GM18526 (cell line): ENCODE results near the gene CDADC1.

Source experiments
- POLR2A ChIP-seq: IDR thresholded peaks from 3 replicates; pipeline ENCODE4 v1.6.1; 2011; ENCODE audit not compliant: insufficient read length; ENCODE audit errors: extremely low read depth

Gene CDADC1

DNA sequence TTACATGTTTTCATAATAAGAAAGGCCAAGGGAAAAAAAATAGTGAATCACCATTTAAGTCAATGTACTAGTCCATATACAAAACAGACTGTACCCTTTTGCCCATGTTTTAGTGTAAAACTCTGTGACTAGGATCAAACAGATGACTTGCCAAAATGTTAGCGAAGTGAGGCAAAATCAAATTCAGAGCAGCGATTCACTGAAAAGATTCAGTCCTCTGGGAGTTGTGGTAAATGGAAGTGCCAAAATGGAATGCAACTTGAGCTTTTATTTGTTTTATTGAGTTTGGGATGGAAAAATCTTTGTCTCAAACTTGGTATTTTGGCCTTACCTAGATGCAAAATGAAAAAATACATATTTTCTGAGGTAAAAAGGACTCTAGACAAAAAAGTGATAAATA lies 9.1 kb downstream of the CDADC1 start:
- no peak for TF ChIP-seq POLR2A

DNA sequence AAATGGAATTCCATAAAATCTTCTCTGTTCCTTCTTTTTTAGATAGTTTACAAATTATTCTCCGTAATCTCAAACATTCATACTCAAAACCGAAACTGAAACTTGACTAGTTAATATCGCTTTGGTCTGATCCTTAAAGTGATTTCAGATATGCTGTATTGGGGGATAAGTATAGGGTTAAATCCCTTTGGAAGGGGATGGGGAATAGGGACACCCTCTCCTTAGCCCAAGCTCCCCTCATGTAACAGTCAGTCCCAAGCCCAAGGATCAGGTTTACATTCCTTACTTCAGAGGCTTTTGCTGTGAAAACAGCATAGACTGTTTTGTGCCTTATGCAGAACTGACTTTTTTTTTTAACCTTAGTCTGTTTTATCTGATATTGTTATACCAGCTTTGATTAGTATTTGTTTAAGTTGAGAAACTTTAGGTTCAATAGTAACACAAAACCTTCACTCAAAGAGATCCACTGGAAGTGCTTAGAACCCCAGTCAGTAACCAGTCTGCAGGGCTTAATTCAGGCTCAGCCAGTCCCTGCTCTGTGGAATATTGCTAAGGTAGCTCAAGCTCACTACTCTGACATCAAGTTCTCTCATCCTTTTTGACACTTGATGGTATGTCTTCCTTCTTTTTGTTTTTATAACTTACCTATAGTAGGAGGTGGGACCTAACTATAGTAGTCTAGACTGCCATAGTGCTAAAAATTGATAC lies 10.5 kb downstream of the CDADC1 start:
- TF ChIP-seq POLR2A, result no peak

- TF ChIP-seq POLR2A, result no peak
Measured at GRCh38 chr13:49259586-49259985, 11.9 kb downstream of the CDADC1 start.

- TF ChIP-seq POLR2A, result no peak
Measured at GRCh38 chr13:49262634-49263033, 14.9 kb downstream of the CDADC1 start.

DNA sequence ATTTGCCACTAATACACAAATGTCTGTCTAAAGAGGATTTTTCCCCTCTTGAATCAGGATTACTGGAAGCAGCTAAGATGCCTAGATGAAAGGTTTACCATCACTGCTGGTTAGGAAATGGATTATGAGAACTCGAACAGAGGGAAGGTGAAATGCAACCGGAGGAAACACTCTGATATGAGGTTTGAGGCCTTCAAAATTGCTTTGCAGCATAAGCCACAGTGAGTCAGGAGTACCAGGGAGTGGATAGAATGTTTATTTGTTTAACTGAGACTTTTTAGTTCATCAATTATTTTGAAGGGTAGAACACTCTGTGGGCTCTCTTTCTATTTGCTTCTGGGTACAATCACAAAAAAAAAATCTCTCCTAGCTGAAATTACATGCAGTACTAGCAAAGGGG lies 18.1 kb downstream of the CDADC1 start:
- TF ChIP-seq POLR2A, result no peak

DNA sequence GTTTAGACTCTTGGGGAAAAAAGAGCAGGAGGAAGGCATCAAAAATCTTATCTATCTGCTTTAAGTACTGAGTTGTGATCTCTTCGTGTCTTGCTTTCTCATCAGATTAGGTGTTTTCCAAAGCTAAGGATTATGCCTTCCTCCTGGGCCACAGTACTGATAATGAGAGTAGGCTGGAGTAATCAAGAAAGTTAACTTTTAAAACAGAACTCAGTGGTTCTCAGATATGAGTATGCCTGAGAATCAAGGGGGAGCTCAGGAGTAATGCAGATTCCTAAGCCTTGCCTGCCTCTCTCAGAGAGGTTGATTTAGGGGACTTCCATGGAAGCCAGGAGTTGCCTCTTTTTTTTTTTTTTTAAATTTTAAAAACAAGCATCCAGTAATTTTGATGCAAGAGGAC lies 23.5 kb downstream of the CDADC1 start:
- no peak for TF ChIP-seq POLR2A

- TF ChIP-seq POLR2A, result no peak
Measured at GRCh38 chr13:49272296-49272695, 24.6 kb downstream of the CDADC1 start.

DNA sequence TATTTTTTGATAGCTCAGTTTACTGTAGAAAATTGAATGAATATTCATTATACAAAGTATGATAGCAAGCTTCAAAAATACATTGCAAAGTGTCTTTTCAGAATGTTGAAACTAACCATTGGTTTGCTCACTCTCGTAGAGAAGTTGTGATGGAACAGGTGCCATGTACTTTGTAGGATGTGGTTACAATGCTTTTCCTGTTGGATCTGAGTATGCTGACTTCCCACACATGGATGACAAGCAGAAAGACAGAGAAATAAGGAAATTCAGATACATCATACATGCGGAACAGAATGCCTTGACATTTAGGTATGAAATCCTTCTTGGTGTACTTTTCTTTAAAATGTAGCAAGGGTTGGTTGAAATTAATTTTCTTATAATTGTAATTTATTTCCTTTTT lies 30.5 kb downstream of the CDADC1 start:
- TF ChIP-seq POLR2A, result no peak

GRCh38 chr13:49279112-49279511 lies 31.4 kb downstream of the CDADC1 start:
- TF ChIP-seq POLR2A, result no peak

- TF ChIP-seq POLR2A, result no peak
Measured at GRCh38 chr13:49279885-49280284, 32.2 kb downstream of the CDADC1 start.

GRCh38 chr13:49287995-49288394 lies 40.3 kb downstream of the CDADC1 start:
- no peak for TF ChIP-seq POLR2A

- no peak for TF ChIP-seq POLR2A
Measured at GRCh38 chr13:49288458-49288857, 40.7 kb downstream of the CDADC1 start.

DNA sequence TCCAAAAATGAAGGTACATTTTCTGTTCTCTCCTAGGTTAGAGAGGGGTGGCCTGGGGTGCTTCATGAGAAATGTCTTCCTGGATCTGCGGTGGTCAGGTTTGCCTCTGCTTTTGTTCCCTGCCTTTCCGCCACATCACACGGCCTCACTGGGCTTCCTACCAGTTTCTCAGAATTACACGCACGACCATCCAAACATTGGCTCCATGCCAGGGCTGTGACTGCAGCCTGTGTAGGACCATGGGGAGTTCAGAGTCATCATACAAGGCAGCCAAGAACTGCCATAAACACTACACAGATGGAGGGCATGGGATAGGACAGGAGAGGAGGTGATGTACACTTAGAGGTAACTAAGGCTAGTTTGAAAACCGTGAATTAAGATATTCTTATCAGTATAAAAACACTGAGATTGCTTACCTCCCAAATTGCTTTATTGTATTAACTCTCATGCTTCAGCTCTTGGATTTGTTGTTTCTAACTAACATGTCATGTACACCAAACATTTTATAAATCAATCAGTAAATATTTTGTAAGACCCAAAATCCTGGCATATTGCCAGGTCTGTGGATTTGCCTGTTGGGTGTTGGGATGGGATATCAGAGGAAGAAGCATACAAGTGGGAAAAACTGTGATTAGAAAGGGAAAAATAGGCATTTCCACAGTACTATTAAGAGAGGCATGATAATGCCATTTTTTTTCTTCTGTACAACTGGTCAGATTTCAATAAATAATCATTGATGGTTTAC lies 45.2 kb downstream of the CDADC1 start:
- no peak for TF ChIP-seq POLR2A

- no peak for TF ChIP-seq POLR2A
Measured at GRCh38 chr13:49295244-49295643, 47.5 kb downstream of the CDADC1 start.

DNA sequence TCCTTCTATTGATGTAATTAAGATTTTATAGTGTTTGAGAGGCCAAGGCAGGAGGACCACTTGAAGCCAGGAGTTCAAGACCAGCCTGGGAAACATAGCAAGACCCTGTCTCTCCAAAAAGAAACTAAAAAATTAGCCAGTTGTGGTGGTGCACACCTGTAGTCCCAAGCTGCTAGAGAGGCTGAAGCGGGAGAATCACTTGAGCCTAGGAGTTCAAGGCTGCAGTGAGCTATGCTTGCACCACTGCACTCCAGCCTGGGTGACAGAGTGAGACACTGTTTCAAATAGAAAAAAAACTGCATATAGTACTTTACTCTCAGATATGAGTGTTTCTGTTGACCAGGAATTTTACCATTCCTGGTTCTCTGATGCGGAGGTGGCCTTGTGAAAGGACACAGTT lies 48.9 kb downstream of the CDADC1 start:
- no peak for TF ChIP-seq POLR2A

- no peak for TF ChIP-seq POLR2A
Measured at GRCh38 chr13:49297338-49297737, 49.6 kb downstream of the CDADC1 start.

DNA sequence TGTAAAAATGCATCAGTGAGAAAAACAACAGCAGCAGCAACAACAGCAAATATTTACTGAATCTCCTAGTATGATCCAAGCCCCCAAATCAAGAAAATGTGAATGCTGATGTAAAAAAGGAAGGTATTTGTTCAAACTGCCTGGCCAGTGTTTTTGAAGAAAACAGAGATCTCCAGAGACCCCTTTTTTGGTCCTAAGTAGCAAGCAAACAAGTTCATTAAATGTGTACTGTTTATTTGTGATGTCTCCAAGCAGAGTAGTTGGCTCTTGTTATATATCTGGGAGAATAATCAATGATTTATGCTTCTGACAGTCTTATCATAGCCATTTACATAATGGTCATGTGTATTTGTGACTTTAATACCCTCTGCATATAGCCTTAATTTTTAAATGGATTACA lies 50.7 kb downstream of the CDADC1 start:
- no peak for TF ChIP-seq POLR2A
